HFFc6 (cell line): ENCODE results near the gene FGR. TPM values are rescaled to one million over a fixed set of nuclear protein-coding genes. Genes with fewer than 3 reads are reported as not detected.
A peak's percentile ranks its signal among the peaks of the same experiment; 100 is the strongest.

Experiments
- DNase-seq: peaks from one replicate; pipeline ENCODE4 v3.0.0-alpha.2; 2018
- H3K27ac Mint-ChIP-seq: 2 replicates; pipeline ENCODE4 v1.8.0; 2020; ENCODE audit warnings: mild to moderate bottlenecking, mixed read lengths
- H3K27me3 Mint-ChIP-seq: 2 replicates; pipeline ENCODE4 v1.8.0; 2021; ENCODE audit warnings: mild to moderate bottlenecking, moderate library complexity, mixed read lengths; ENCODE audit not compliant: insufficient read depth
- H3K36me3 Mint-ChIP-seq: 2 replicates; pipeline ENCODE4 v1.8.0; 2021; ENCODE audit warnings: low read depth, mixed read lengths
- H3K4me1 Mint-ChIP-seq: 2 replicates; pipeline ENCODE4 v1.8.0; 2020; ENCODE audit warnings: low read depth, mixed read lengths
- H3K4me3 Mint-ChIP-seq: 2 replicates; pipeline ENCODE4 v1.8.0; 2020; ENCODE audit warnings: mild to moderate bottlenecking, moderate library complexity, mixed read lengths
- H3K9me3 Mint-ChIP-seq: 2 replicates; pipeline ENCODE4 v1.8.0; 2020; ENCODE audit warnings: mild to moderate bottlenecking, mixed read lengths
- CTCF ChIP-seq: fragments of 200-600 bp; sonication (generic); IDR thresholded peaks from 2 replicates; pipeline ENCODE4 v1.5.0; 2021; ENCODE audit warnings: antibody characterized with exemption, mild to moderate bottlenecking
- total RNA-seq, 6 experiments: library from RNA; stranded (reverse); fragmentation: NEBNext Ultra II Directional; extraction: Animal tissue kit (Norgen Biotek cat#: 25700); gene quantifications; 2 replicates in 1 of 6; 3 replicates in 5 of 6; pipeline ENCODE4 v1.2.3, GENCODE V29; 2021

Gene FGR
- total RNA-seq, 6 experiments from 2014 or later: not detected

DNA sequence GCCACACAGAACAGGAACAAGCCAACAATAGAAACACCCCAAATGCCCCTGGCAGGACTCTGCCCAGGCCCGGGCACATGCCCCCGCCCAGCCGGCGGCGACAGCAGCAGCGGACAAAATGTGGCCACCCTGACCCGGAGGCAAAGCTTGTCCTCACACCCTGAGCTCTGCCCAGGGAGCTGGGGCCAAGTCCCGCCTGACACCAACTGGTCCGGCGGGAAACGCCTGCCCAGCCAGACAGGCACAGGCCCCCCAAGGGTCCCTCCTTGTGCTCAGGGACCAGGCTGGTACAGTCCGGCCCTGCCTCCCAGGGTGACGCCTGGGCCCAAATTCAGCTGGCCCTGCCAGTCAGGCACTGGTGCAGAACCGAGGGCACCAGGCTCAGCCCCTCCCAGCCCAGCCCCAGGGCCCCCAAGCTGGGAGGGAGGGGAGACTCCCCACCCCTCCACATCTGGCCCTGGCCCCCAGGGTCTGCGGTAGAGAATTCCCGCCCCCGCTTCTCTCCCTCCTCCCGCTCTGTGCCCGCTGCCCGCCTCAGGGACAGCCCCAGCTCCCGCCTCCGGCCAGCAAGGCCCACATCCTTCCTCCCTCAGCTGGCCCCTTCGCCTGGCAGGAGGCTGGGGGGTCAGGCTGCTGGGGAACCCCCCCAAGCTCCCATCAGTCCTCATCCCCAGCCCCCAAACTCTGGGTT lies 33.1 kb downstream of the FGR start:
- no peaks in the 10 kb centered on the region for H3K9me3 Mint-ChIP-seq

DNA sequence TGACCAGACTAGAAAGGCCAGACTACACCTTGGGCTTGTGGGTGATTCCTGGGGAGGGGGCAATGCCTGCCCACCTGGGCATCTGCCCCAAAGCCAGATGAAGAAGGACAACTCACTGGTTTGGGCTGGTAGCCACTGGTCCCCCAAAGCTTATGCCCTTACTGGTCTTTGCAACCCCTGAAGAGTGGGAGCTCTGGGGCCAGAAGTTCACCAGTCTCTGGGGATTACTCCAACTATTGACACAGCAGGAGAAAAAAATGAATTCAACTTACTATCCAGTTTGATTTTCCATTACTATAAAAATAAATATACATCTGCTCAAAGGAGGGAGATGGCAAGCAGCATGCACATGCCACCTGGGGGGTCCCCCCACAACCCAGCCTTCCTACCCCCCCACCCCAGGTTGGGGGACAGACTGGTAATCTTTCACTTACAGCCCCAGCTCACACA lies 33.6 kb downstream of the FGR start:
- TF ChIP-seq CTCF: no peak
- Mint-ChIP-seq H3K27ac (peak overlapping the region; percentile 34), H3K27me3 (peaks cover 2% of the 10 kb centered on the region), H3K36me3 (no peaks in the 10 kb centered on the region; the same call in 1 of the 2 replicates), H3K9me3 (no peaks in the 10 kb centered on the region), H3K4me1 (peaks cover 14% of the 10 kb centered on the region), H3K4me3 (peak overlapping the region; percentile 73)
- no peak for DNase-seq

More for the DNA sequence above, 33.1 kb downstream of the FGR start:
- DNase-seq: no peak
- Mint-ChIP-seq H3K4me1 (peaks cover 19% of the 10 kb centered on the region), H3K27me3 (peaks cover 2% of the 10 kb centered on the region), H3K4me3 (peak overlapping the region; percentile 73), H3K36me3 (no peaks in the 10 kb centered on the region; the same call in 1 of the 2 replicates), H3K27ac (peak overlapping the region; percentile 61)
- no peak for TF ChIP-seq CTCF

DNA sequence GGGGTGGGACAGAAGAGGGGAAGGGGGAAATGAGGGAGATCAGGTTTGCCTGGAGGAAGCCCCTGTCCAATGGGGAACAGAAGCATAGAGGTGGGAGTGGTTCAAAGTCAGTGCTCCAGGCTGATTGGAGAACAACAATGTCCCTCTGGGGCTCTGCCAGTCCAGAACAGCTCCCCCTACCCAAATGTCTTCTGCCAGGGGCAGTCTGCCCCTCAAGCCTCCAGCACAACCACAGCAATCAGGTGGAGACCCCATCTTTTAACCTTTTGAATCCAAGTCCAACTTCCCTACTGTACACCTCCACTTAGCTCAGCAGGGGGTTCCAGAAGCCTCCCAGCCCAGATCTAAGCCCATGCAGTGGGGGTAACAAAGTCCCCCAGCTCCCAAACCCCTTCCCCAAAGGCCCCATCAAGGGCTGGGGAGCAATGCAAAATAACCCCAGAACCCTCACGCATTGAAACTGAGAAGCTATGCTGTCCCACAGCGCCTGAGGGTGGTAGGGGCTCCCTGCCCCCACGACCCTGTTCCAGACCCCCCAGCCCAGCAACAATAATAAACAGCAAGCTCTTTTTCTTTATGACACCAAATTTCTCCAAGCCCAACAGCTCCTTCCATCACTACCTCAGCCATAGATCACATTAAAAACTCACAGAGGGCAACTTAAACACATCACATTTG lies 34.3 kb downstream of the FGR start:
- peaks cover 6% of the 10 kb centered on the region for H3K4me1 Mint-ChIP-seq
- H3K9me3 Mint-ChIP-seq: no peaks in the 10 kb centered on the region
- H3K36me3 Mint-ChIP-seq: no peaks in the 10 kb centered on the region; the same call in 1 of the 2 replicates
- peak; percentile 41; the same call in 1 of the 2 replicates for TF ChIP-seq CTCF
- H3K27me3 Mint-ChIP-seq: peaks cover 2% of the 10 kb centered on the region
- peak overlapping the region; percentile 73 for H3K4me3 Mint-ChIP-seq
- H3K27ac Mint-ChIP-seq: peak overlapping the region; percentile 34
- no peak for DNase-seq

- Mint-ChIP-seq H3K4me3 (peak overlapping the region; percentile 73), H3K9me3 (no peaks in the 10 kb centered on the region), H3K27ac (peak overlapping the region; percentile 34), H3K36me3 (no peaks in the 10 kb centered on the region; the same call in 1 of the 2 replicates), H3K4me1 (no peaks in the 10 kb centered on the region; the same call in none of the 2 replicates), H3K27me3 (peaks cover 2% of the 10 kb centered on the region)
- TF ChIP-seq CTCF: no peak
- DNase-seq: no peak
Observed at GRCh38 chr1:27599605-27600497, 35.1 kb downstream of the FGR start.

DNA sequence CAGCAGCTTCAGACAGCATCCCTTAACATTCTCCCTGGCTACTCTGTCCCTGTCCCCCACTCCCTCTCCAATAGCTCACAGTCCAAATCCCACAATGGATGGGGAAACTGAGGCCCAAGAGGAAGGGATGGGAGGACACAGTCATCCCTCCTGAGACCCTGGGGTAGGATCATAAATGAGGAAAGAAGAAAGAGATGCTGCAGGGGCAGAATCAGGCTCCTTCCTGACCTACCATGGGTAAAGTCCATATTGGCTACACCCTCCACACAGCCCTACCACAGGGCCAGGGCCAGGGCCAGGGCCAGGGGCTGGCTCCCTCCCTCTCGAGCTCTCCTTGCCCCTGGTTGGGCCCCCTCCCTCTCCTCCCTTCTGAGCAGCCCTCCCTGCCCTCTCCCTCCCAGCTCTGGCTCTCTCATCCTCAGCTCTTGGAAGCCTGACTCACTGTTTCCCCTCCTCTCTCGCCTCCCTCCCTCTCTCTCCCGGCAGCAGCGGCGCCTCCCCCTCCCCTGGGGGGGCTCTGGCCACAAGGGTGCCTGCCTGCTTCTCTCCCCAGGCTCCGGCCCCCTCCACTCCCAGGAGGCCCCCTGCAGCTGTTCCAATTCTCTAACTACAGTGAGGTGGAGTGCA lies 36.0 kb downstream of the FGR start:
- no peak for TF ChIP-seq CTCF
- H3K36me3 Mint-ChIP-seq: no peaks in the 10 kb centered on the region; the same call in 1 of the 2 replicates
- H3K9me3 Mint-ChIP-seq: no peaks in the 10 kb centered on the region
- H3K4me3 Mint-ChIP-seq: peak overlapping the region; percentile 73
- peak; percentile 67 for DNase-seq
- H3K4me1 Mint-ChIP-seq: no peaks in the 10 kb centered on the region; the same call in none of the 2 replicates
- peaks cover 2% of the 10 kb centered on the region for H3K27me3 Mint-ChIP-seq
- H3K27ac Mint-ChIP-seq: peak overlapping the region; percentile 34
